ENCODE data around the gene CAAP1.

DNA sequence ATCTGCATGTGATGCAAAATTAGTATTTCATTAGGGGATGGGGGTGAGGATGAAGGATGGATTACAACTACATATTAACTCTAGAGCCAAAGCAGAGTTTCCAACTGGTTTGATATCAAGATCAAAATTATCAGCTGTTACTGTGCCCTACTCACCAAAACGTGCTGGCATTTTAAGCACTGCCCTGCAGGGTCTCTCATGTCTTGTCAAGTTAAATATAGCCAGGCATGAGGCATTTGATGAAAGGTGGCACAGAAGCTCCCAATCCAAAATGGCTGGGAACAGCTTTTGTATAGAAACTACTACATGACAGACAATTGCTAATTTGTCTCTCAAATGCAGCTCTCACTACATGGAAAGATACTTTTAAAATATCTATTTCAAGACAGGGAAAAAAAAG lies 27.1 kb upstream of the CAAP1 start:
- TF ChIP-seq, protein P1, sequence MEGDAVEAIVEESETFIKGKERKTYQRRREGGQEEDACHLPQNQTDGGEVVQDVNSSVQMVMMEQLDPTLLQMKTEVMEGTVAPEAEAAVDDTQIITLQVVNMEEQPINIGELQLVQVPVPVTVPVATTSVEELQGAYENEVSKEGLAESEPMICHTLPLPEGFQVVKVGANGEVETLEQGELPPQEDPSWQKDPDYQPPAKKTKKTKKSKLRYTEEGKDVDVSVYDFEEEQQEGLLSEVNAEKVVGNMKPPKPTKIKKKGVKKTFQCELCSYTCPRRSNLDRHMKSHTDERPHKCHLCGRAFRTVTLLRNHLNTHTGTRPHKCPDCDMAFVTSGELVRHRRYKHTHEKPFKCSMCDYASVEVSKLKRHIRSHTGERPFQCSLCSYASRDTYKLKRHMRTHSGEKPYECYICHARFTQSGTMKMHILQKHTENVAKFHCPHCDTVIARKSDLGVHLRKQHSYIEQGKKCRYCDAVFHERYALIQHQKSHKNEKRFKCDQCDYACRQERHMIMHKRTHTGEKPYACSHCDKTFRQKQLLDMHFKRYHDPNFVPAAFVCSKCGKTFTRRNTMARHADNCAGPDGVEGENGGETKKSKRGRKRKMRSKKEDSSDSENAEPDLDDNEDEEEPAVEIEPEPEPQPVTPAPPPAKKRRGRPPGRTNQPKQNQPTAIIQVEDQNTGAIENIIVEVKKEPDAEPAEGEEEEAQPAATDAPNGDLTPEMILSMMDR (IDR thresholded peaks at IDR 0.05), result no peak
- TF ChIP-seq POLR2A (IDR thresholded peaks at IDR 0.05) (no peak), EP300 (IDR thresholded peaks at IDR 0.05) (no peak)
